HG03521 (cell line): Measurements from ENCODE around the gene TBX6.

Source experiments
- ATAC-seq: cut with Tn5 transposase; IDR thresholded peaks from one replicate; pipeline ENCODE4 v1.9.1; 2021; ENCODE audit warnings: mild to moderate bottlenecking, moderate library complexity; ENCODE audit not compliant: unreplicated experiment

Gene TBX6

GRCh38 chr16:30040221-30040620 is 51.5 kb downstream of the TBX6 start:
- no peak for ATAC-seq
